Measurements from ENCODE around the gene LAMA1.

LAMA1 gene

GRCh38 chr18:6976935-6977334, 140.7 kb downstream of the LAMA1 start:
- no peak for DNase-seq

GRCh38 chr18:6975084-6975483, 142.5 kb downstream of the LAMA1 start:
- no peak for DNase-seq

- no peak for DNase-seq
Observed at GRCh38 chr18:6971823-6972478, 145.6 kb downstream of the LAMA1 start.

GRCh38 chr18:6963452-6964097, 154.0 kb downstream of the LAMA1 start:
- no peak for DNase-seq

GRCh38 chr18:6962571-6963451, 154.8 kb downstream of the LAMA1 start:
- DNase-seq, result no peak

DNA sequence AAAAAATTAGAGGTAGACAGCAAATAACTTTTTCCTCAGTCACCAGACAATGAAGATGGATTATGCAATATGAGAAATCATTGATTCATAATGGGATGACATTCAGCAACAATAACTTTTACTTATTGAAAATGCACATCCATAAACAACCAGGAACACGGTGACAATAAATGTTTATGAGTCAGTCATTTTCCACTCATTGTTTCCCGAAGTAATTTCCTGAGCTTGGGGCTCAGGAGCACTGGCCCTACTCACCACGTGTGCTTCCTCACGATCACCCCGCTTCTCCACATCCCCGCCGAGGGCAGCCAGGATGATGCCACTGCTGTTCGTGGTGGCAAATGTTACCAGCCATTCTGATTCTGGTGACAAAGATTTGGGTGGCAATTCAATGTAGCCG, 156.3 kb downstream of the LAMA1 start:
- no peak for DNase-seq

GRCh38 chr18:6960656-6961055, 156.9 kb downstream of the LAMA1 start:
- DNase-seq, result no peak

DNA sequence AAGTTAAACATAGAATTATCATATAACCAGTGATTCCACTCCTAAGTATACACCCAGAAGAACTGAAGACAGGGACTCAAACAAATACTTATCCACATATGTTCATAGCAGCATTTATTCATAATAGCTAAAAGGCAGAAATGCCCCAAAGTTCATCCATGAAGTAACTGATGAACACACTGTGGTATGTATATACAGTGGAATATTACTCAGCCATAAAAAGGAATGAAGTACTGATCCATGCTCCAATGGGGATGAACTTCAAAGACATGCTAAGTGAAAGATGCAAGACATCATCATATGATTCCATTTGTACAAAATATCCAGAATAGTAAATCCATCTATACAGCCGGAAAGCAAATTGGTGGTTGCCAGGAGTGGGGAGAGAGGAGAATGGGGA, 157.5 kb downstream of the LAMA1 start:
- no peak for DNase-seq

- no peak for DNase-seq
Observed at GRCh38 chr18:6959110-6959509, 158.5 kb downstream of the LAMA1 start.

DNA sequence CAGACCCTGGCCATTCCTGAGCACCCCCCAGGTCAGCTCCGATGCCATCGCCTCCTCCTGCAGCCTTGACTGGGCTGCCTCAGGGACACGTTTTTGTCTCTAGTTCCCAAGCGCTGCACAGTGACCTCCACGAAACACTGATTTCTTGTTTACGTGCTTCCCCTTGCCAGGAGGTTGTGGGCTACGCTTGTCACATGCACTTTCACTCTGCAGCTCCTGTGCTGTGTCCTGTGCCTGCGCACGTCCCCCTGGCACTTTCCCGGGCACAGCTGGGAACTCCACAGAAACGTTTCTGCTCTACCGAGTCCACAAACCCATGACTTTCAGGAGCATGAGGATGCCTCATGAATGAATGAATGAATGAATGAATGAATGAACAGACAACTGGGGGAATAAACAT, 160.6 kb downstream of the LAMA1 start:
- DNase-seq, result no peak

DNA sequence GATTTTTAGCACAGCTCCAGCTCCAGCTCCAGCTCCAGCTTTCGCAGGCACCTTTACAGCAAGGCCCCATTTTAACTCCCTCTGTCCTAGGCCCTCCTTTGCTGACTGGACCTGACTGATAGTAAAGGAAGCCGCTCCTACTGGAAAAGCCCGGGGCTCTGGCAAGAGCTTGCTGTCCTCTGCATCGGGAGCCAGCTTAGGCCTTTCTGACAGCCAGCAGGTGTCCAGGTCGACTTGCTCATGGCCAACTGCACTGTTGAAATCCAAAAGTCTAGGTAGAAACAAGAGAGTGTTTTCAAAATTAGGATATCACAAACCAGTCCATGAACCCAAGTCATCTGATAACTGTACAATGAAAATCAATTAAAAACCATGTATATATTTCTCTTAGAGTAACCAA, 161.1 kb downstream of the LAMA1 start:
- no peak for DNase-seq

GRCh38 chr18:6955304-6955703, 162.3 kb downstream of the LAMA1 start:
- DNase-seq, result no peak

- no peak for DNase-seq
Observed at GRCh38 chr18:6954501-6954900, 163.1 kb downstream of the LAMA1 start.

GRCh38 chr18:6951336-6952090, 166.1 kb downstream of the LAMA1 start:
- no peak for DNase-seq

GRCh38 chr18:6950641-6951040, 167.0 kb downstream of the LAMA1 start:
- no peak for DNase-seq

- no peak for DNase-seq
Observed at GRCh38 chr18:6949800-6950586, 167.6 kb downstream of the LAMA1 start.

DNA sequence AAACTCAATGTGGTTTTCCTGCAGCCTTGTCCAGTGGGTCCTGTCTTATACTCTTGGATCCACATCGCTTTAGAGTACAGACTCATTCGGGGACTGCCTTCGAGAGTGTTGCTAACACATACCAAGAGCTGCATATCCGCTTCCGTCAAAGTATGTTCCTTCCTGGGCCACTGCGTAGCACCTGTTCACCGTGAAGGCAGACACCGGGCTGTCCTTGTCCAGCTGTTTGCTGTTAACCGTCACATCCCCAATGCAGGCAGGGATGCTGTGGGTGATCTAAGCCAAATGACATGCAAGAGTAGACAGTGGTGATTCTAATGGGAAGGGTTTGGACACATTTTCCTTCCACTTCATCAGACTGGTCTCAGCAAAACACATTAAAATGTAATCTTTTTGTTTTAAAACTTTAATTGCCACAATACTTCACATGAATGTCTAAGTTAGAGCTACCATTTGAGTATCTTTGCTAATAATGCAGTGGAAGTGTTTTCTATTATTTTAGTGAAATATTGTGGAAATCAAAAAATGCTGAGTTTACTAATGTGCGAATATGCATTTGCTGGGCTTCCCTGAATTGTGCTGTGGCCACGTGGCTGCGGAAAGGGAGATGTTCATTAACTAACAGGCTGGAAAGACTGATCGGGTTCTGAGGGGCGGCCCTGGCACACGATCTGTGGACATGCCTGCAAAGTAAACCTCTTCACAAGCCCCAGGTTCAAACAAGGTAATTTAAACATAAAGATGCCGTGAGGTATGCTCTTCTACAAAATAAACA, 169.1 kb downstream of the LAMA1 start:
- DNase-seq, result no peak

- DNase-seq, result no peak
Observed at GRCh38 chr18:6947338-6948030, 170.1 kb downstream of the LAMA1 start.

DNA sequence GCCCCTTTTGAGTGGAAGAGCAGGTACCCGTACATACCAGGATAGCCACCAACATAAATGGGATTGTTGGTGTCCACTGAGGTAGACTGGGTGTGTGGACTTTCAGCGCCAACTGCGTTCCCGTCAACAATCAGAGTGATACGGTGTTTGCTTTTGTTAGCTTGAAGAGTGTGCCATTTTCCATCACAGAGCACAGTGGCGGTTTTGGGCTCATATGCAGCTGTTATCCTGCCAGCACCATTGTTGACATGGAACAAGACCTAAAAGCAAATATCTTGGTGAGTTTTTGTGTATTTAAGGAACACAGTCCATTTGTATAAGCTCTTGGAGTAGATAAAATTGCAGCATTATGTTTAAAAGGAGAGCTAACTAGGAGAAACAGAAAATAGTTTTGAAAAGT, 174.5 kb downstream of the LAMA1 start:
- no peak for DNase-seq

DNA sequence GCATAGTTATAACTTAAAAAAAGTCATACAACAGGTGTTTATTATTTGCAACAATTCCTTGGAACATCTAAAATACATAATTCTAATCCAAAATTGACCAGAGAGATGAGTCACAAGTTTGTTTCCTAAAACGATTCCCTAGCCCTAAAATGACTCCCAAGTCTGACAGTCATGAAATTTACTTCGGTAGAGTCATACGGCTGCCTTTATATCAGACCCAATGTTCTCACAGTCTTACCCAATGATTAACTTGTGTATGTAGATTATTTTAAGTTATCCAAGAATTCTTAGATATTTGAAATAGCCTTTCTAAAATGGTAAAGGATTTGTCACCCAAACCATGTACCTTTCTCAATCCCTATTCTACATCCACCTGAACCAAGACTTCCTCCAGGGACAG, 174.9 kb downstream of the LAMA1 start:
- no peak for DNase-seq

- DNase-seq, result no peak
Observed at GRCh38 chr18:6941996-6942395, 175.6 kb downstream of the LAMA1 start.
